Inferior parietal cortex (tissue), 1 donor: ENCODE results near the gene NOL9.
"Not testable (repeated sequence)": the region's sequence is repeated elsewhere in the genome, so short reads cannot be mapped to it uniquely, and the experiment has no call there.

Experiments used
- DNase-seq: peaks from one replicate; pipeline ENCODE4 v3.0.0-alpha.2; 2016; ENCODE audit errors: extremely low spot score

The NOL9 gene

DNA sequence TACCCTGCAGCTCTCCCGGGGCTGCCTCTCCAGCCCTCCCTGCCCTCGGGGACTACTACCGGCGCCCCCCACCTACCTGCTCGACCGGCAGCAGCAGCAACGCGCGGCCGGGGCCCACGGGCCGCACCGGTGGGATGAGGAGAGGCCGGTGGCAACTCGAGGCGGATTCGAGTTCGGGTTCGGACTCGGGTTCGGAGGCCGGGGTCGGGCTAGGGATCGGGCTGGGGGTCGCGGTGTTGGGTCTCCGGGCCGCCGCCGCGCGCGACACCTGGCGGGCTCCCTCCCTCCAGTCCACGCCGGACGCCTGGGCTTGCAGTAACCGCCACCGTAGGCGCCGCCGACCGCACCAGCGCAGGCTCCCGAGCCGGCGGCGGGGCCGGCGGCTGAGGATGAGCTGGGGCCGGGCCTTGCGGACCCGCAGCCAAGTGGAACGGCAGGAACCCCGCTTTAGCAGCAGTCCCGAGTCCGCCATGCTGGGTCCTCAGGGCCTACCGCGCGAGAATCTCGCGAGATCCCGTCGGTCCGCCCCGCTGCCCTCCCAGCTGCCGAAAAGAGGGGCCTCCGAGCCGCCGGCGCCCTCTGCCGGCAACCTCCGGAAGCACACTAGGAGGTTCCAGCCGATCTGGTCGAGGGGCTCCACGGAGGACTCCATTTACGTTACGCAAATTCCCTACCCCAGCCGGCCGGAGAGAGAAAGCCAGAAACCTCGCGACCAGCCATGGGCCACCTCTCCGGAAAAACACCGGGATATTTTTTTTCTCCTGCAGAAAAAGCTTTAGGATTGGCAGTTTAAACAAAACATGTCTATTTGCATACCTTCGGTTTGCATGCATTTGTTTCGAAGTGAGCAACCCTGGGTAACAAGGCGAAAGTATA is at the start of gene NOL9:
Gene NOL9 (minus strand): TSS at position 483 of the 876 bp plus-strand sequence. CDS start 11 bp downstream, at position 472.
- peak; percentile 94 for DNase-seq

DNA sequence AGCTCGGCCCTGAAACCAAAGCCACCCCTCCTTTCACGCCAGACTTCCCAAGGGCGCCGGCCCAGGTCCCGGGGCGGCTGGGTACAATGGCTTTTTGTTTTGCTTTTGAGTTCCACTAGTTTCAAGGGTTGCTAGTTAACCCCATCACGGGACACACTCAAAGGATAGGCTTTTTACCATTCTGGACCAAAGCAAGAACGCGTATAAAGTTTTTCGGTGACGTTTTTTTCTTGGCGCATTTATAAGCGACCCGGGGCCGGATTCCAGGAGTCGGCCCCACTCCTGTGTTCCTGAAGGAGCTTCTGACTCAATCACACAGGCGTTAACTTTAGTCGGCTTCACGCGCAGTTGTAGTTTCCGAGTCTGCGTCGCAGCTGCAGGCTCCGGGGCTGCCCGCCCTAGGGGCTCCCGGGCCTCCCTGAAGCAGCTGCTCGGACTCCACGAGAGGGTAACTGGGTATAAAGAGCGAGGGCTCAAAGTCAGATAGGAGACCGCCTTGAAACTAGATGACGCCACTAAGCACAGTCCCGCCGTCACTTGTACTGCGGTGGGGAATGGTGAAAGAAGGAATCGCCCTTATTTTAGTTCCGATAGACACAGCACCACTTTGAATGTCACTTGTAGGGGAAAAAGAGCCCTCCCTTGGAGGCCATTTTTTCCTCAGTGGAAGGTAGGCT is 49.1 kb upstream of the NOL9 start:
- peak; percentile 86 for DNase-seq

DNA sequence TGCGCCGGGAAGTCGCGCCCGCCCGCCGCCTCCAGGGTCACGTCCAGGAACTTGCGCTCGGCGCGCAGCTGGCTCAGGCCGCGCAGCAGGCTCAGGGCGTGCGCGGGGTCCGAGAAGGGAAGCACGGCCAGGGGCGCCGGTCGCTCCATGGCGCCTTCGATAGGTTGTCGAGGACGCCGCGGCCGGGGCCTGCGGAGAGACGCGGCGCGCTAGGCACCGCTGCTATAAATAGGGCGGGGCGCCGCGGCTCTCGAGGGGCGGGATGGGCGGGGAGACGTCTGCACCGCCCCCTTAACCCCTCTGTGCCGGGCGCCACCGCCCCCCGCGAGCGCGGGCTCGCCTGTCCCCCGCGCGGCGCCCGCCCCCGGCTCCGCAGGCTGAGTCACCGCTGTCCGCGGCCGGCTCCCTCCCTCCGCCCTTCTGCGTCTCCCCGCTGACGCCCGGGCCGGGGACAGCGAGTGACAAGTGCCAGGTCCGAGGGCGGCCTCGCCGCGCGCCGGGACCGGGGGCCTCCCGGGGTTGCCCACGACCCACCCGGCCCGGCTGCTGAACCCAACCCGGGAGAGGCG is 48.4 kb upstream of the NOL9 start, which contains the start of gene KLHL21:
Gene KLHL21 (minus strand): TSS at position 201 of the 569 bp plus-strand sequence. CDS start 52 bp downstream, at position 149.
- DNase-seq = peak; percentile 79

DNA sequence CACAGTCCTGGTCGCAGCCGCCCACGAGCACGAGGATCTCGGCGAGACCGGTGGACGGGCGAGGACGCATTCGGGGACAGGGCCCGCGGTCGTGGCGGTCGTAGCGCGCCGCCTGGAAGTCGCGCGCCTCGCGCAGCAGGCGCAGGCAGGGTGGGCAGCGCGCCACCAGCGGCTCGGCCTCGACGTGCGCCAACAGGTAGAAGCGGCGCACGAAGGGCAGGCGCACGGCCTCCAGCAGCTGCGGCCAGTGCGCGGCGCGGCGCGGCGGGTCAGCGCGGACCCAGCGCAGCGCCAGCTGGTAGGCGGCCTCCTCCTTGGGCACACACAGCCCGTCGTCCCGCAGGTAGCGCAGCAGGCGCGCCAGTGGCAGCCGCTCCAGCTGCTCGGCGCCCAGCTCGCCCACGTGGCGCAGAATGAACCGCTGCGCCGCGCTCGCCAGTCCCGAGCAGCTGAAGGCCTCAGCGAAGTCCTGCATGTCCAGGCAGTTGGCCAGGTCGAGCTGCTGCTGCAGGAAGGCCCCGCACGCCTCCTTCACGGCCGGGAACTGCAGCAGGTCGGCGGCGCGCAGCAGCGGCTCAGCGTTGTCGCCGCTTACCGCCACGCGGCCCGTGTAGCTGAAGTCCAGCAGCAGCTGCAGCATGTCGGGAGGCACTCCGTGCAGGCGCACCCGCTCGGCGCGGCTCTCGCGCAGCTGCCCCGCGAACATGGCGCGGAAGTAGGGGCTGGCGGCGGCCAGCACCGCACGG is 47.8 kb upstream of the NOL9 start:
- DNase-seq = no peak

DNA sequence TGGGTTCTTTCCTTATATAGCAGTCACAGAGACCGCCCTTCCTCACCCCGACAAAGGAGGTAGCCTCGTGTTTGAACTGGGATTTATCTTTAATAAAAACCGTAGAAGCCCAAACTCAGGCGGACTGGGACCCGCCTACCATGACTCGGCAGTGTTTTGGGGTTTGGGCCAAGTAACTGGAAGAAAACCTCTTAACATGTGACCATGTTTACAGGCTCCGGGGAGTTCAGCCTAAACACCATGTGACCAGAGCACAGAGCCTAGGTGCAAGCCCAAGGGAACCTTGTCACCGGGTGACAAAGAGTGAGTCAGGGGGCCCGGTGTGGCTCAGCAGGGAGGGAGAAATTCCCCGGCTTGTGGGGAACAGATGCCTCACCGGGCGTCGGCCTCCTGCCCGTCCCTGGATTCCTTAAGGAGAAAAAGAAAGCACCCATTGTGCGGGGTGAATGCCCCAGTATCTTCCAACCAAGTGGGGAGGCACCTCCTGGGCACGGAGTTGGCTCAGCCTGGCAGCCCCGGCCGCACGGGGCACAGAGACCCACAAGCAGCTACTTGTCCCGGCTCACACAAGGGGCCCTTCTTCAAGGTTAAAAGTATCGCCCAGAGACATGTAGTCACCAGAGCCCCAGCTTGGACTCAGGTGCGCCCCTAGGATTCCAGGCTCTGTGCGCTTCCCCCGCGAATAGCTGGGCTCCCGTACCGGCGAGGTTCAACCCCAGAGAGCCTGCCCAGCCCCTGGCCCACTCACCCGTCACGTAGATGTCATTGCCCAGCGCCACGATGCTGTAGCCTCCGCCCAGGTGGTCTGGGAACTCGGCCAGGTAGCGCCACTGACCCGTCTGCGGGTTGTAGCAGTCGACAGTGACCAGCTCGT is 47.0 kb upstream of the NOL9 start:
- DNase-seq = peak; percentile 88

DNA sequence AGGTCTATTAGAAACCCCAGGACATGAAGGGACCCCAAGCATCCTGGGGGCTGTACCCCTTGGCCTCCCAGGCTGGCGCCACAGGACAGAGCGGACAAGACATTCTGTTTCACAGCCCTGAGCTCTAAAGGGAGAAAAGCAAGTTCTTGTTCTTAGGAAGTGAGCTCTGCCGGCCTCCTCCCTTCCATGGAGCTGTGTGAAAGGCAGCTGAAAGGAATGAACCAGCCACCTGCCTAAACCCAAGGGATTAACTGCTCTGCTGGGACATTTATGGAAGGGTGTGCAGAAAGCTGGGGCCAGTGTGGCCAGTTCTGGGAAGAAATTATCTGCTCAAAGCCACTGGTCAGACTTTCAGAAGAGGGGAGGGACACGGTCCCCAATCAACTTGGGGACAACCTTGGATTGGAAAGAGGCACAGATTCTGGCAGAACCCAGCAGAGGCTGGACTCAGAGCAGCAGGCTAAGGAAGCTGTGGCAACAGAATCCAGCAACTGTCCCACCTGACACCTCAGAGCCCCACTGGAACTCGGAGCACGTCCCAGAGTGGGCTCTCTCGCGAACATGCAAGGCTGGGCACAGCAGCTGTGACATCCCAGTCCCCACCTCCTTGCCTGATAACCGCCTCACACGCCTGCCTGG is 46.2 kb upstream of the NOL9 start:
- no peak for DNase-seq

DNA sequence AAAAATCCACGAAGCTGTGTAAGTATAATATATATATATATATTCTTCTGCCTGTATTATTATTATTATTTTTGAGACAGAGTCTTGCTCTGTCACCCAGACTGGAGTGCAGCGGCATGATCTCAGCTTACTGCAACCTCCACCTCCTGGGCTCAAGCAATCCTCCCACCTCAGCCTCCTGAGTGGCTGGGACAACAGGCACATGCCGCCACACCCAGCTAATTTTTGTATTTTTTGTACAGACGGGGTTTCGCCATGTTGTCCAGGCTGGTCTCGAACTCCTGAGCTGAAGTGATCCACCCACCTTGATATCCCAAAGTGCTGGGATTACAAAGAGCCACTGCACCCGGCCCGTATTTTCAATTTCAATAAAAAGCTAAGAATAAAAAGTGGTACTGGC is 45.7 kb upstream of the NOL9 start:
- DNase-seq = not testable (repeated sequence)

DNA sequence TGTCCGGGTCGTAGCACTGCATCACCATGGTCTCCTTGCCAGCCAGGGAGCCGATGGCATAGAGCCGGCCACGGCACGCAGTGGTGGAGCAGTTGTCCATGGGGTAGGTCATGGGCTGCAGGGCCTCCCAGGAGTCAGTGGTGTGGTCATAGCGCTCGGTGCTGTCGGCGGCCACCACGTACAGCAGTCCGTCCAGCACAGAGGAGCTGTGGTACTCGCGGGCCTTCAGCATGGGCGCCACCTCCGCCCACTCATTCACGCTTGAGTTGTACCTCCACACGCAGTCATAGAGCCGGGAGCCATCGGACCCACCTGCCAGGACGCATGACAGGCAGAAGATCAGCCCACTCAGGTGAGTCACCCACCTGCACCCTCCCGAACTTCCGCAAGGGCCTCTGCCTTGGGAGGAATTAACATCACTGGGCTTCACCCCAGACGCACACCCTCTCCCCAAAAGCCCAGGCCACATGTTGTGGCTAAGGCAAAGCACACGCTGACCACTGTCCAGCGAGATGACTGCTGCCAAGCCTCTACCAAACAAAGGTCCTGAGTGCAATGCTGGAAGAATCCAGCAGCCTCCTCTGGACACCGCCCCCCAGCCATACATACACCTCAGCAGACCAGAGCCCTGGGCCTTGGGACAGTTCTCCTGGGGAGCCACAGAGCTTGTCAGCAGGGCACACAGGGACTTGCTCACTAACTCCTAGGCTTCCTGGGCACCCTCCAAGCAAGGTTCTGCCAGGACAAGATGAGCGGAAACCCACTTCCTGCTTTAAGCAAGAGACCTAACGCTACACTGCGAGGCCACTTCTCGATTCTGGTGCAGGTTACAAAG is 45.0 kb upstream of the NOL9 start:
- DNase-seq = no peak

DNA sequence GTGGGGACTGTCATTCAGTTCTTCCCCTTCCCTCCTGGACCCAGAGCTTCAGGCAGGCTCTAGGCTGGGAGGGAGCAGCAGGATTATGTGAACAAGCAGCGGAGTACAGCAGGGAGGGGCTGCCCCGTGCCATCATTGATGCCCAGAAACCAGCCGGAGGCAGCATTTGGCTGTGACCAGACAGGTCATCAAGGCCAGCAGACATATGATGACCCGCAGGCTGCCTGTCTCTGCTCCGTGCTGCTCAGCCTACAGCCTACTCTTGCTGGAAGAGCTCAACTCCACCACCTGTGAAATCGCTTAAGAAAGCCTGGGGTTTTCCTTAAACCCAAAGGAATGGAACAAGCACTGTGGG is 43.4 kb upstream of the NOL9 start:
- DNase-seq = no peak

DNA sequence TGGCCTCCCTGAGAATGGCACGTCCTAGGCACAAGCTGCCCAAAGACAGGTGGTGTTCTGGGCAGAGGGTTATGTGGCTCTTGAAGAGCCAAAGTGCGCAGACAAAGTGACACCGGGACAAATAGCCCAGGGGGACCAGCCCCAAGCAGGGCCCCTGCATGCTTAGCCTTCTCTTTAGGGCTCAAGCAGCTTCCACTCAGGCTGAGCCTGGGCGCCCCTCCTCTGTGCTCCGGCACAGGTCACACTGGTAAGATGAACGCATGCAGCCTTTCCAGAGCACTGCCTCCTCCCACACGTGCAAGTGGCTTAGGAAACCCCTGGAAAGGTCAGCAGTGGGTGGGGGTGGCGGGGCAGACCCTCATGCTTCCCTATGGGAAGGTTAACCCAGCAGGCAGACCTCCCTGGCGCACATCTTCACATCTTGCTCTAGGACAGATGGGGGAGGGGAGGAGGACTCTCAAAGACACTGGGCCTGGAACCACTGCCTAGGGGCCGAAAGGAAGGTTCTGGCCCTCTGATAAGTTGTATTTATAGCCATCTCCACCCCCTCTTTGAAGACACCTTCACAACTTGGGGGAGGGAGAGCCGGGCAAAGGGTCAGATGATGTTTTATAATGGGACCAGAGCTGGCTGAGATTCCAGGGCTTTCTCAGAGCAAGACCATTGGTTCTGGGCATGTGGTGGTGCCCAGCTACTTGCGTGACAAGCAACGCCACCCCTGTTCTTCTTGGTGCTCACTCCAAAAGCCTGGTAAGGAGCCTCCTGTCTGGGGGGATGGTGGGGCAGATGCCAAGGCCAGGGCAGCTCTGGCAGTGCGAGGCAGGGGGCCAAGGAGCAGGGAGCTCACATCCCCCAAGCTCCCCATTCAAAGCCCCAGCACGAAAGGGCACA is 42.8 kb upstream of the NOL9 start:
- no peak for DNase-seq

DNA sequence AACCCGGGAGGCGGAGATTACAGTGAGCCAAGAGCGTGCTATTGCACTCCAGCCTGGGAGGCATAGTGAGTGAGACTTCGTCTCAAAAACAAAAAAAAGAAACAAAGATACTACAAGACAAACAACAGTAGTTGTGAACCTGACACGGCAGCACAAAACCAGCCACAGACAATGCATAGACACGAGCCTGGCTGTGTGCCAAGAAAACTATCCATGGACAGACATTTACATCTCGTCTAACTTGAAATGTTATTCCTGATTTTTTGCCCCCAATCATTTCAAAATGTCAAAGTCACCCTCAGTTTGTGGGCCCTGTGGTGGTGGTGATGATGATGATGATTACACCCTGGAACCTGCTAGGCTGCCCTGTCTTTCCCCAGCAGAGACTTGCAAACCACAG is 42.0 kb upstream of the NOL9 start:
- no peak for DNase-seq

DNA sequence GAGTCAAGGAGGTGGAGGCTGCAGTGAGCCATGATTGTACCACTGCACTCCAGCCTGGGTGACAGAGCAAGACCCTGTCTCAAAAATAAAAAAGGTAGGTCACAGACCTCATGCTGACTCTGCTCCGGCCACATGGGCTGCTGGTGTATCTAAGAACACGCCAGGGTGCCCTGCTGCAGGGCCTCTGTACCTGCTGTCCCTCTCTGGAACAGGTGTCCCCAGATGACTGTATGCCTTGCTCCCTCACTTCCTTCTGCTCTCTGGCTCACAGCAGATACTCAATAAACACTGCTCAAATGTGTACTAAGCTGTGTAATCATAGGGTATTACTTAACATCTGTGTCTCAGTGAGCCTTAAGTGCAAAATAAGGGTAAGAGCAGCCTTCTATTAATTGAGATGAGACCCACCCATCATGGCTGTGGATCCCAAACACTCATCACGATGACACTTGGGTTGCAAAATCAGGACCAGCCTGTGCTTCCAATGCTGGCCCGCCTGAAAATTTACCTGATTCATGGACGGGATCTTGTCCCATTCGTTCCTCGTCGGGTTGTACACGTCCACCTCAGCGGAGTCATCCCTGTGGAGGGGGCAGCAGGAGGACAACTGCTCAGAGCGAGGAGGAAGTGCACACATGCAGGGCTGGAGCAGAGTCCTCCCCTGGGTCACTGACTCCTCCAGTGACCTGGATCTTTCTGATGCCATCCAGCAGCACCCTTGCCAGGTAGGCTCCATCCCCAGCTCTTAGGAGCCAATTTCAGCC is 40.8 kb upstream of the NOL9 start:
- DNase-seq = no peak

DNA sequence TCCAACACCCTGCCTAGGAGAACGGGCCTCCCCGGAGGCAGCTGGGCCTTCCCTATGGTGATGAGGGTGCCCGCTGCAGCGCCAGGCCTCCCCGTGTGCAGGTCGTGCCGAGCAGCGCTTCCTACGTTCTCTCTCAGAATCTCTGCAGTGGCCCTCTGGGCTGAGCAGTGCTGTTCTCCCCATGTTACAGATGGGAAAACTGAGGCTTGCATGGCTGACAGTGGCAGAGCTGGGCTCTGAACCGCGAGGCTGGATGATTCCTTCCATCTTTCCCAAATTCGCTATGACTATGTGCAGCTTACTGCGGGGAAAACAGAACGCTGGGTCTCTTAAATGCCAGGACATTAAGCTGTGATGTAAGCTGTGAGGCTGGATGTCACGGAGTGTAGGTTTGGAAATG is 39.5 kb upstream of the NOL9 start:
- DNase-seq = no peak

DNA sequence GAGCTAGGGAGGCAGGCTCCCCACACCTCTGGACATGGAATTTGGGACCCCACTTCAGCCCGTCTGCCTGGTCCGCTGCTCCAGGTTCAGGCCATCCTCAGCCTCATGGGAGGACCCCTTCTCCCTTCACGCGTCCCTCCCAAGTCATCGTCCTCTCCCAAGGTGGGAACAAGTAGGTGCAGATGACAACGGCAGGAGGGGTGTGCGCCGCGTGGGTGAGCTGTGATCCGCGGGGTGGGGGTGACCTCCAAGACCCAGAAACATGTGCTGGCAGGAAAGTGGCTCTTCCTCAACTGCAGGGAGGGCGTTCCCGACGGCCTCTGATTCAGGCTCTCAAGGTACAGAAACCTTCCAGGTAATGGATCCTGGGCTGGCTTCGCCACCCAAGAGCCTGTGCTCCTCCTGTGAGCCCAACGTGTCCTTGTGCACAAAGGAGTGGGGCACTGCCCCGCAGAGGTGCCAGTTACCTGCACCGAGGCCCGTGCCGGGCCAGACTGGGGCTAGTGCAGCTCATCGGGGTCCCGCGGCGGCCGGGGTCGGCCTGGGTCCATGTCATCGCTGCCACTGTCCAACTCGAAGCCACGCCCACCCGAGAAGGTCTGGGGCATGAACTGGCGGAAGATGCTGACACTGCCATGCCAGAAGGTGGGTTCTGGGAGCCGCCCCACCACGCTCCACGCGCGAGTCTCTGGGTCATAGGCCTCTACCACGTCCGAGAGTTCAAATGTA is 38.7 kb upstream of the NOL9 start:
- DNase-seq = no peak

DNA sequence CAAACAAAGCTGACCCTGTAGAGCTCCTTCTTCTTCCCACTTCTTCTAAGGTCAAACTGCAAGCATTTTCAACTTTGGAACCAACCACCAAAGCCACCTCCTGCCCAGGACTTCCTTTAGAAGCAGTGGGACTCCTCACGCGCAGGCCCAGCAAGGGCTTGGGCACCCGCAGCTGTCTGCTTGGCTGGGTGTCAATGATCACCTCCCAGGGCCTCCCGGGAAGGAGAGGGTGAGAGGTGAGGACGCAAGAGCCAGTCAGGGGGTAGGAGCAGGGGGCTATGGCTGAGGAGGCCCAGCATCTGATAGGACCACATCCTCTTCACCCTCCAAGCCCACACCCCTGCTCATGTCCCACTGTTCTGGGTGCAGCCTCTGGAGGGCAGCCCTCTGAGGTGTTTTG is 38.1 kb upstream of the NOL9 start:
- no peak for DNase-seq

DNA sequence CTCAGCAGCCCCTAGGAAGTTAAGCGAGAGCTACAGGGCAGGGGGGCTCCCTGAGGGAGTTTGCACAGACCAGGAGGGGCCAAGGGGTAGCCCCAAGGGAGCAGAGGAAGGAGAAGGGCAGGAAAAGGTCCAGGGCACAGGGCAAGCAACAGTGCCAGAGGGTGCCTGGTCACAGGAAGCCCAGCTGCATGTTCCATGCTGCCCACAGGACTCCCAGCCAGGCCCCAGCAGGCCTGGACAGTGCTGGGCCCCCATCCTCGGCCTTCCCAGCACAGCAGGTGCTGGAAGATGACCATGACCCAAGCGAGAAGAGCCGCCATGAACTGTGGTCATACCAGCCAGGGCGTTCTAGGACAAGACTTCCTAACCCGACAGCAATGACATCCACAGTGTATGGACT is 37.3 kb upstream of the NOL9 start:
- no peak for DNase-seq

DNA sequence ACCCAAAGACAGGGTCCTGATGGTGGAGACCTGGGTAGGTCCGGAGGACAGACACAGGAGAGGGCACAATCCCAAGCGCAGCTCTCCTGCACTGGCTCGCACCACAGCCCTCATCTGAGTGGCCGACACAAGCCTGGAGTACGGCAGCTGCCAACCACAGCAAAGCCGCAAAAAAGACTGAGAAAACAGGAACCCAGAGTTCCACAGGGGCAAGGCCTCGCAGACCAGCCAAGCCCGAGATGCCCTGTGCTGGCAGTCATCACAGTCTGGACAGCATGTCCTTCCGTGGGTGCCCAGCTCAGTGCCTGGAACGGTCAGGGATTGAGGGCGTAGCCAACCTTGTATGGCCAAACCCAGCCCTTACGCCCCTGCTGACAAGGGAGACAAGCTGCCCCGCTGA is 36.9 kb upstream of the NOL9 start:
- no peak for DNase-seq
